Activated naive CD4-positive, alpha-beta T cell treated with anti-CD3 and anti-CD28 coated beads, Interleukin-2, amount 50 U/mL, for 24 hours (primary cell): ENCODE results near the gene UNCX.
"Not testable (repeated sequence)": the region's sequence is repeated elsewhere in the genome, so short reads cannot be mapped to it uniquely, and the experiment has no call there.

Experiments used
- H3K27ac Mint-ChIP-seq: one replicate; pipeline ENCODE4 v1.8.0; 2021; ENCODE audit warnings: mild to moderate bottlenecking, mixed read lengths
- H3K27me3 Mint-ChIP-seq: one replicate; pipeline ENCODE4 v1.8.0; 2021; ENCODE audit warnings: mixed read lengths
- H3K36me3 Mint-ChIP-seq: one replicate; pipeline ENCODE4 v1.8.0; 2021; ENCODE audit warnings: mixed read lengths
- H3K4me1 Mint-ChIP-seq: one replicate; pipeline ENCODE4 v1.8.0; 2021; ENCODE audit warnings: mixed read lengths
- H3K4me3 Mint-ChIP-seq: one replicate; pipeline ENCODE4 v1.8.0; 2021; ENCODE audit warnings: mild to moderate bottlenecking, mixed read lengths
- H3K9me3 Mint-ChIP-seq: one replicate; pipeline ENCODE4 v1.8.0; 2021; ENCODE audit warnings: mixed read lengths

The UNCX gene

DNA sequence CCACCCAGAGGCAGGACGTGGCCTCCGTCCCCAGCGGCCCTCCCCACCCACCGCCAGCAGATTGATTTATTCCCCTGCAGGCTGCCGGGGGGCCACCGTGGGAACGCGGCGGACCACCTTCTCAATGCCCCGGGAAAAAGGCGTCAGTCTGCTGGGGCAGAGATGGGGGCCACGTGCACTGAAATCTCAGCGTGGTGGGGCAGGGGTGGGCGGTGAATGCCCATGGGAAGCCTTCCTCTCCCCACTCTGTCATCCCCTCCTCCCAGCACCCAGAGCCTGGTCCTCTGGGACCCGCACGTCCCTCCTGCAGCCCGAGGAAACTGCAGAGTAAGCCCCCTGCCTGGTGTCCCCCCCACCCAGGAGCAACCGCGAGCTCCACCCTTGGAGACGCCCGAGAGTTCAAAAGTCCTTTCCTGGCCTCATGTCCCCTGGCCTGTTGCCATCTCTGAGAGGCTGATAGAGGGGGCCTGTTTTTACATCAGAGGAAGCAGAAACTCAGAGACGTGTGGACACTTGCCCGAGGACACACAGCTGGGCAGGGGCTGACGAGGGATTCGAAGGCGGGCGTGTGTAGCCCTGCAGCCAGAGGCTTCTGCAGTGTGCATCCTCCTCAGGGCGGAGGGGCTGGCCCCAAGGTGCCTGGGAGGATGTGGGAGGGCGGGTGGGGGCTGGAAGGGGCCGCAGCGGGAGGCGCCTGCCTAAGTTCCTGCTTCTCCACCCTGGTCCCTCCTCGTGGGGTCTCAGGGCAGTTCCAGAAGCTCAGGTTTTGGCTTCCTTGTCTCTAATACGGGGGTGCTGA, 21.8 kb downstream of the UNCX start:
- no peak overlapping the region for H3K4me3 Mint-ChIP-seq
- H3K4me1 Mint-ChIP-seq: no peaks in the 10 kb centered on the region
- H3K27ac Mint-ChIP-seq: no peak overlapping the region
- H3K27me3 Mint-ChIP-seq: peaks cover 31% of the 10 kb centered on the region
- no peaks in the 10 kb centered on the region for H3K9me3 Mint-ChIP-seq
- no peaks in the 10 kb centered on the region for H3K36me3 Mint-ChIP-seq

GRCh38 chr7:1255080-1255816, 22.6 kb downstream of the UNCX start:
- no peaks in the 10 kb centered on the region for H3K9me3 Mint-ChIP-seq
- H3K27ac Mint-ChIP-seq: no peak overlapping the region
- no peaks in the 10 kb centered on the region for H3K36me3 Mint-ChIP-seq
- no peaks in the 10 kb centered on the region for H3K4me1 Mint-ChIP-seq
- peaks cover 29% of the 10 kb centered on the region for H3K27me3 Mint-ChIP-seq
- no peak overlapping the region for H3K4me3 Mint-ChIP-seq

DNA sequence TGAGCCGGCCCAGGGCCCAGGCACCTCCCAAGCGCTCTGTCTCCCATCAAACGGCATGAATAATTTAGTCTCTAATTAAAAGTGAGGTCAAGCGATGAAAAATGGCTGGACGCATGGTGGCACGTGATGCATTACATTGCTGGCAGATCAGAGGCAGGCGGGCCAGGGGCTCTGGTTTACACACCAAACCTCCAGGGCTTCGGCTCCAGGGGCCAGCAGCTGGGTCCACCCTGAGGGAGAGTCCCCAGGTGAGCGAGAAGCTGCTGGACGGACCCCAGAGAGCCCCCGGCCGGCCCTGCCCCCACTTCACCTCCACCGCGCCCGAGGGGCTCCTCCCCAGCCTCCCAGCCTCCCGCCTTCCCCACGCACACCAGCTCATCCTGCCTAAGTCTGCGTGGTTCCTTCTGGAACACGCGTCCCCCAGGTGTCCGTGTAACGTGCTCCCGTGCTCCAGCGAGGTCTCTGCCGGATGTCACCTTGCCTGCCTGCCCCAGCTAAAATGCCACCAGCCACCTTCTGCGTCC, 23.2 kb downstream of the UNCX start:
- Mint-ChIP-seq H3K4me3 (no peak overlapping the region), H3K27ac (no peak overlapping the region), H3K9me3 (no peaks in the 10 kb centered on the region), H3K4me1 (no peaks in the 10 kb centered on the region), H3K36me3 (no peaks in the 10 kb centered on the region), H3K27me3 (peaks cover 27% of the 10 kb centered on the region)

DNA sequence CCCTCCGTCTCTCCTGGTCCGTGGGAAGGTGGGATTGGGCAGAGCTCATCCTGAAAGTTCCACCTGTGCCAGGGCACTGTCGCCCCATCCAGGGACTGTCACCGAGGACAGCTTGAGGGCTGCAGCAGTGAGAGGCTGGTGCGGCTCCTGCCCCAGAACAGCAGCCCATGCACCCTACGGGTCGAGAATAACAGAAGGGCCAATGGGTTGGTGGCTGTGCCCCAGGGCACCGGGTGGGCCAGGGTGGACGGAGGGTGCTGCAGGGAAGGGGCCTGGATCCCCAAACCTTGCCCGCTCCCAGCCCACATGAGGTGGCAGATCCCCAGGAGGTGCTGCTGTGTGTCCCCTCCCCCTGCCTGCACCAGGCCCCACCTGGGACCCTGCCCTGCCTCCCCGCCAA, 23.9 kb downstream of the UNCX start:
- H3K4me1 Mint-ChIP-seq: no peaks in the 10 kb centered on the region
- no peaks in the 10 kb centered on the region for H3K9me3 Mint-ChIP-seq
- H3K4me3 Mint-ChIP-seq: no peak overlapping the region
- H3K27ac Mint-ChIP-seq: no peak overlapping the region
- H3K36me3 Mint-ChIP-seq: no peaks in the 10 kb centered on the region
- peaks cover 23% of the 10 kb centered on the region for H3K27me3 Mint-ChIP-seq

DNA sequence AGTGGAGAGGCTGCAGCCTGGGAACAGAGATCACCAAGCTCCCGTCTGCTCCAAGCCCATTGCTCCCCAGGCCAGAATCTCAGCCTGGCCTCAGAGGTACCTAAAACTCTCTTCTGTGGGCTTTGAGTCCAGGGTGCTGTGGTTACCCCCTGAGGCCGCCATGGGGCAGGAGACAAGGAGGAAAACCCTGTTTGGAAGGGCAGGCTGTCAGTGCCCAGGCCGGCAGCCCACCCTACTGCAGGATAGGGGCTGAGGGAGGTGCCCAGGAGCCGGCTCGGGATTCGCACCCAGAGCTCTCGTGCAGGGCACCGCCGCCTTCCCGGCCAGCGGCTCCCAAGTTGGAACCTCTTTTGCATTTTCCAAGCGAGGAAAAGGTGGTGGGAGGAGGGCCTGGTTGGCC, 24.5 kb downstream of the UNCX start:
- Mint-ChIP-seq H3K27ac (no peak overlapping the region), H3K4me1 (no peaks in the 10 kb centered on the region), H3K36me3 (no peaks in the 10 kb centered on the region), H3K9me3 (no peaks in the 10 kb centered on the region), H3K27me3 (peaks cover 24% of the 10 kb centered on the region), H3K4me3 (no peak overlapping the region)

DNA sequence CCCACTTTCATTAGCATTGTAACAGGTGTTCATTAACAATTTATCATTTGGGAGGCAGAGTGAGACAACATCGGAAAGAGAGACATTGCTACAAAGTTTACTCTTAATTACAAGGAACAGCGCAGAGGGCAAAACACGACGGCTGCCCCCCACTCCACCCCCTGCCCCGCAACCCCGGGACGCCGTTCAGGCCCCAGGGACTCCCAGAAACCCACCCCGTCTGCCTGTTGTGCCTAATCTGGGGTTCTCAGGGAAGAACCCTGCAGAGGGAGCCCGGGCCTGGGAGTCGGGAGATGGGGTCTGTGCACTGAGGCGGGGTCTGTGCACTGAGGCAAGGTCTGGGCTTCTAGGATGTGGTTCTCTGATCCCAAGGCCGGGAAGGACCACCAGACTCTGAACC, 25.2 kb downstream of the UNCX start:
- Mint-ChIP-seq H3K27me3 (peaks cover 23% of the 10 kb centered on the region), H3K27ac (no peak overlapping the region), H3K4me1 (no peaks in the 10 kb centered on the region), H3K4me3 (no peak overlapping the region), H3K9me3 (no peaks in the 10 kb centered on the region), H3K36me3 (no peaks in the 10 kb centered on the region)

DNA sequence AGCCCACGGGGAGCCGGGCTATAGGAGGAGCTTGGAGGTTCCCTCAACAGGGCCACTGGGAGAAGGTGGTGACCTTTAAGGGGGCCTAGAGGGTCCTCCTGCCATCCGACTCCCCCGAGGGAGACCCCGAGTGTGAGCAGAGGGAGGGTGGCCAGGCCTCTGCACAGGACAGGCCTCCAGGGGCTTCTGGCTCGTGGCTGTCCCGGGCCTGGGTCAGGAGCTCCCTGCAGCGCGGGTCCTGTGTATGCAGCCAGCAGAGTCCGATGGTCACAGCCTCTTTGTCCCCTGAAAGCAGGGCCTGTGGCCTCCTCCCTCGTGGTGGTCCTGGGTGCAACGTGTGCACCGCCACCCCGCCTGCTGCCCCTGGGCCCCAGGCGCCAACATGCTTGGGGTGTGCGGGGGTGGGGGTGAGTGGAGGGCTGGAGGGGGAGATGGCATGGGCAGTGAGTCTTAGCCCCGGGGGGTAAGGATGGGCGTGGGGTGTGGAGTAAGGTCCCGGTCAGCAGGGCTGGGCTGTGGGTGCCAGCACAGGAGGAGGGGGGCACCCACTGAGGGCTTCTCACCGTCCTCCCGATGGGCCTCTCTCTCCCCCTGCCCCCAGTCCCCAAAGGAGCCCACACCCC, 27.1 kb downstream of the UNCX start:
- H3K9me3 Mint-ChIP-seq: no peaks in the 10 kb centered on the region
- H3K27ac Mint-ChIP-seq: no peak overlapping the region
- H3K4me1 Mint-ChIP-seq: no peaks in the 10 kb centered on the region
- no peaks in the 10 kb centered on the region for H3K36me3 Mint-ChIP-seq
- peaks cover 19% of the 10 kb centered on the region for H3K27me3 Mint-ChIP-seq
- H3K4me3 Mint-ChIP-seq: no peak overlapping the region

GRCh38 chr7:1260244-1260635, 27.6 kb downstream of the UNCX start:
- Mint-ChIP-seq H3K36me3 (no peaks in the 10 kb centered on the region), H3K4me3 (no peak overlapping the region), H3K27ac (no peak overlapping the region)

DNA sequence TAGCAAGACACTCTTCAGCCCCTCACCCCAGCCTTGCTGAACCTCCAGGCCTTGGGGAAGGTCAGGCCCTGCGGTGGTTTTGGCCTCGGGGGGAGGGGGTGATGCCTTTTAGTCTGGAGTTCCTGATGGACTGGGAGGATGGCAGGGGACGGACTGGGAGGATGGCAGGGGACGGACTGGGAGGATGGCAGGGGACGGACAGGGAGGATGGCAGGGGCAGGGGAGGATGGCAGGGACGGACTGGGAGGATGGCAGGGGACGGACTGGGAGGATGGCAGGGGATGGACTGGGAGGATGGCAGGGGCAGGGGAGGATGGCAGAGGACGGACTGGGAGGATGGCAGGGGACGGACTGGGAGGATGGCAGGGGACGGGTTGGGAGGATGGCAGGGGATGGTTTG, 28.4 kb downstream of the UNCX start:
- H3K36me3 Mint-ChIP-seq, H3K4me3 Mint-ChIP-seq, H3K9me3 Mint-ChIP-seq, H3K27ac Mint-ChIP-seq, H3K4me1 Mint-ChIP-seq: not testable (repeated sequence)
- H3K27me3 Mint-ChIP-seq: peaks cover 22% of the 10 kb centered on the region

More at GRCh38 chr7:1260244-1260635, 27.6 kb downstream of the UNCX start:
- H3K9me3 Mint-ChIP-seq: no peaks in the 10 kb centered on the region
- H3K27me3 Mint-ChIP-seq: peaks cover 21% of the 10 kb centered on the region
- no peaks in the 10 kb centered on the region for H3K4me1 Mint-ChIP-seq

- Mint-ChIP-seq H3K4me1 (no peaks in the 10 kb centered on the region), H3K9me3 (no peaks in the 10 kb centered on the region), H3K27me3 (peaks cover 20% of the 10 kb centered on the region), H3K4me3 (no peak overlapping the region), H3K36me3 (no peaks in the 10 kb centered on the region), H3K27ac (no peak overlapping the region)
Measured at GRCh38 chr7:1262441-1262840, 29.8 kb downstream of the UNCX start.

GRCh38 chr7:1263391-1263951, 30.8 kb downstream of the UNCX start:
- H3K4me3 Mint-ChIP-seq: no peak overlapping the region
- no peak overlapping the region for H3K27ac Mint-ChIP-seq

GRCh38 chr7:1264345-1265280, 31.9 kb downstream of the UNCX start:
- no peaks in the 10 kb centered on the region for H3K9me3 Mint-ChIP-seq
- H3K4me3 Mint-ChIP-seq: no peak overlapping the region
- no peaks in the 10 kb centered on the region for H3K36me3 Mint-ChIP-seq
- no peak overlapping the region for H3K27ac Mint-ChIP-seq
- no peaks in the 10 kb centered on the region for H3K4me1 Mint-ChIP-seq
- H3K27me3 Mint-ChIP-seq: peaks cover 23% of the 10 kb centered on the region

More at GRCh38 chr7:1263391-1263951, 30.8 kb downstream of the UNCX start:
- Mint-ChIP-seq H3K4me1 (no peaks in the 10 kb centered on the region), H3K36me3 (no peaks in the 10 kb centered on the region), H3K9me3 (no peaks in the 10 kb centered on the region), H3K27me3 (peaks cover 18% of the 10 kb centered on the region)

- Mint-ChIP-seq H3K4me1 (no peaks in the 10 kb centered on the region), H3K4me3 (no peak overlapping the region), H3K36me3 (no peaks in the 10 kb centered on the region), H3K9me3 (no peaks in the 10 kb centered on the region), H3K27me3 (peaks cover 19% of the 10 kb centered on the region), H3K27ac (no peak overlapping the region)
Measured at GRCh38 chr7:1267016-1267900, 34.6 kb downstream of the UNCX start.
